ENCODE data around the gene HOXD3.

- TF ChIP-seq CTCF (IDR thresholded peaks at IDR 0.05): no peak
- no peak for TF ChIP-seq POLR2A (IDR thresholded peaks at IDR 0.05)
Measured at GRCh38 chr2:176160986-176161824, 4.1 kb downstream of the HOXD3 start.
